Measurements from ENCODE around the gene ADGRG7.

GRCh38 chr3:100653604-100654294 lies 44.3 kb downstream of the ADGRG7 start:
- no peak for TF ChIP-seq EZH2 (IDR thresholded peaks at IDR 0.05; ENCODE audit: low read length, unreplicated experiment)
- TF ChIP-seq, protein P1, sequence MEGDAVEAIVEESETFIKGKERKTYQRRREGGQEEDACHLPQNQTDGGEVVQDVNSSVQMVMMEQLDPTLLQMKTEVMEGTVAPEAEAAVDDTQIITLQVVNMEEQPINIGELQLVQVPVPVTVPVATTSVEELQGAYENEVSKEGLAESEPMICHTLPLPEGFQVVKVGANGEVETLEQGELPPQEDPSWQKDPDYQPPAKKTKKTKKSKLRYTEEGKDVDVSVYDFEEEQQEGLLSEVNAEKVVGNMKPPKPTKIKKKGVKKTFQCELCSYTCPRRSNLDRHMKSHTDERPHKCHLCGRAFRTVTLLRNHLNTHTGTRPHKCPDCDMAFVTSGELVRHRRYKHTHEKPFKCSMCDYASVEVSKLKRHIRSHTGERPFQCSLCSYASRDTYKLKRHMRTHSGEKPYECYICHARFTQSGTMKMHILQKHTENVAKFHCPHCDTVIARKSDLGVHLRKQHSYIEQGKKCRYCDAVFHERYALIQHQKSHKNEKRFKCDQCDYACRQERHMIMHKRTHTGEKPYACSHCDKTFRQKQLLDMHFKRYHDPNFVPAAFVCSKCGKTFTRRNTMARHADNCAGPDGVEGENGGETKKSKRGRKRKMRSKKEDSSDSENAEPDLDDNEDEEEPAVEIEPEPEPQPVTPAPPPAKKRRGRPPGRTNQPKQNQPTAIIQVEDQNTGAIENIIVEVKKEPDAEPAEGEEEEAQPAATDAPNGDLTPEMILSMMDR (conservative IDR thresholded peaks at IDR 0.05; ENCODE audit: low read depth, low read length), result no peak
- no peak for TF ChIP-seq EZH2phosphoT487 (IDR thresholded peaks at IDR 0.05; ENCODE audit: borderline replicate concordance, low read length)

Data from PC-3 (cell line).